ENCODE results near the gene TRMO.
A peak's percentile ranks its signal among the peaks of the same experiment; 100 is the strongest.

Gene TRMO

DNA sequence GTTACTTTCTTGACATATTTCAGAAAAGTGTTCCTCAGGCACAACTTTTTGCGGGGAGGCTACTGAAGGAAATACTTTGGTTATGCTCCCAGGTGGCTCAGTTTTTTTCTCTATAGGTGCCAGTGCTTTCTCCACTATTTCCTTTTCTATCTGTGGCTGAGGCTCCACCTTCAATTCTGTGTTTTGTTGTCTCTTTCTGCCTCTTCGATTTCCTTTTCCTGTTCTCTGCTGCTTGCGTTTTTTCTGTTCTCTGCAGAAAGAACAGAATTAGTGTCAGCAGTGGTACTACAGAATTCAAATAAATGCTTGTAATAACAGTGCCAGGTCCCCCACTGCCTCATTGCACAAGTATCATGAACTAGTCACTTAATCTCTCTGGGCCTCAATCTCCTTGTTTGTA lies 8.7 kb upstream of the TRMO start:
- TF ChIP-seq, protein P1, sequence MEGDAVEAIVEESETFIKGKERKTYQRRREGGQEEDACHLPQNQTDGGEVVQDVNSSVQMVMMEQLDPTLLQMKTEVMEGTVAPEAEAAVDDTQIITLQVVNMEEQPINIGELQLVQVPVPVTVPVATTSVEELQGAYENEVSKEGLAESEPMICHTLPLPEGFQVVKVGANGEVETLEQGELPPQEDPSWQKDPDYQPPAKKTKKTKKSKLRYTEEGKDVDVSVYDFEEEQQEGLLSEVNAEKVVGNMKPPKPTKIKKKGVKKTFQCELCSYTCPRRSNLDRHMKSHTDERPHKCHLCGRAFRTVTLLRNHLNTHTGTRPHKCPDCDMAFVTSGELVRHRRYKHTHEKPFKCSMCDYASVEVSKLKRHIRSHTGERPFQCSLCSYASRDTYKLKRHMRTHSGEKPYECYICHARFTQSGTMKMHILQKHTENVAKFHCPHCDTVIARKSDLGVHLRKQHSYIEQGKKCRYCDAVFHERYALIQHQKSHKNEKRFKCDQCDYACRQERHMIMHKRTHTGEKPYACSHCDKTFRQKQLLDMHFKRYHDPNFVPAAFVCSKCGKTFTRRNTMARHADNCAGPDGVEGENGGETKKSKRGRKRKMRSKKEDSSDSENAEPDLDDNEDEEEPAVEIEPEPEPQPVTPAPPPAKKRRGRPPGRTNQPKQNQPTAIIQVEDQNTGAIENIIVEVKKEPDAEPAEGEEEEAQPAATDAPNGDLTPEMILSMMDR (IDR thresholded peaks at IDR 0.05; ENCODE audit: low read depth, low read length, missing control alignments): no peak
- DNase-seq (ENCODE audit: extremely low read depth, low read depth): no peak
- H3K4me3 ChIP-seq (replicated peaks; ENCODE audit: low read depth, low read length): no peak overlapping the region

DNA sequence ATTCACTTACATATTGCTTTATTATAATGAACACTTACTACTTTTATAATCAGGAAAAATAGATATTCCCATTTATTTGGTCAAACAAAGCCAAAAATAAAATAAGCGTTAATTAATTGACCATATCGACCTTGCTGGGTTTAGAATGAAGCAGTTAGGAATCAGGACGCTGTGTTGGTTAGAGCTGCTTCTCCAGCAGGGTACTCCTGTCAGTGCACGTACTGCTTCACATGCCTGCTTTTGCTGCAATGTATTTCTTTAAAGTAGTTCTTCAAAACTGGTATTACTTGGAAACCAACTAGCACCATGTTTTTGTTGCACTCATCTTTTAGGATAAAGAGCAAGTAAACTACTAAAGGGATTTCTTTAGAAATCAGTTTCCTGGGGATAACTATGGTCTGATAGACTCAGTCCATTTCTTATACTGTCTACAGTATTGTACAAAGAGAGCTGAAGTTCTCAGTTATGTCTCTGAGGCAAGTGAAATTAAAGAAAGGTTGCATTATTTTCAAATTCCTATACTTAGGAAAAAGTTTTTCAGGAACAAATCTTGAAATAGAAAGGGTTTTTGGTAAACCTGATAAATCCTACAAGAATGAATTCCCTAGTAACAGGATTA lies 6.8 kb upstream of the TRMO start:
- TF ChIP-seq, protein P1 (IDR thresholded peaks at IDR 0.05; ENCODE audit: low read depth, low read length, missing control alignments): no peak
- DNase-seq (ENCODE audit: extremely low read depth, low read depth): no peak
- H3K4me3 ChIP-seq (replicated peaks; ENCODE audit: low read depth, low read length): no peak overlapping the region

DNA sequence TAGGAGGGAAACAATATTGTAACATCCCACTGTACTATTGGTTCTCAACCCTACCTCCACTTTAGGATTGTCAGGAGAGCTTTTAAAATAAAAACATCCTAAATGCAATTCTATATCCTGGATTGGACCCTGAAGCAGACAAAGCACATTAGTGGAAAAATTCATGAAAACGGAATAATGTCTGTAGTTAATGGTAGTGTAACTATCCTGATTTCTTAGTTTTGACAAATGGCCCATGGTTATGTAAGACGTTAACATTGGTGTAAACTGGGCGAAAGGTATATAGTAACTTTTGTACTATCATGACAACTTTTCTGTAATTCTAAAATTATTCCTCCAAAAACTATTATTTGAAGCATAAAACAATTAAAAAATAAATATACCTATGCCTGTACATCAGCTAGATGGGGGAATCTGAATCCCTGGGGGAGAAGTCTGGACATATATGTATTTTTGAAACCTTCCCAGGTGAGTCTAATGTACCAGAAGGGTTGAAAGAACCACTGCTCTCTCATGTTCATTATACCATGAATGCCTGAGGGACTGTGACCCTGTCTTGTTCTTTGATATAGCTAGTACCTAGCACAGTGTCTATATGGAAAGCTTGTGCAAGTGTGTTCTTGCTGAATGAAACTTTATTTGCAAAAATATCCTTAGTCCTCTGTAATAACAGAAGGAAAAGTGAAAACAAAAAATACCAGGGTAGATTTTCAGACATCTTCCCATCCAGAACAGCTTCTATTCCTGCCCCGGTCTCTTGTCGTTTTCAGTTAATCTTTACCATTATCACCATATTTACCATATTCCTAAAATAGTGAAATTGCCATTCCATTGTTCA lies 3.4 kb upstream of the TRMO start:
- H3K4me3 ChIP-seq (replicated peaks; ENCODE audit: low read depth, low read length): no peak overlapping the region
- DNase-seq (ENCODE audit: extremely low read depth, low read depth): no peak
- TF ChIP-seq, protein P1 (IDR thresholded peaks at IDR 0.05; ENCODE audit: low read depth, low read length, missing control alignments): no peak

DNA sequence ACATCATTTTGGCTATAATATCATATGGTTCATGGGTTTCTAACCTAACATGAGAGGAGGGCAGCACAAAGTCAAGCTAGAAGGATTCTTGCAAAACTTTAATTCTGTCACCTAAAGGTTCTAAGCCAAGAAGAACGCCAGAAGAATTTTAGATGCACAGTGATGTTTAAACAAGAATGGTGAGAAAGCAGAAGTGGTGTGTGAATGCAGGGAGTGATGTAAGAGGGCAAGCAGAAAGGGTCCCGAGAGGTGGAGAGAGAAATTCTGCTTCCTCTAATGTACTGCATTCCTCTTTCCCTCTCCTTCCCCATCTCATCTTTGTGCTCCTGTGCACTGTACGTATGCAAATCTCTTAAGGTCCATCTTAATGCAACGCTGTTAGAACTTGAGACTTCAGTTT lies 2.1 kb upstream of the TRMO start:
- DNase-seq (ENCODE audit: extremely low read depth, low read depth): no peak
- H3K4me3 ChIP-seq (replicated peaks; ENCODE audit: low read depth, low read length): no peak overlapping the region
- TF ChIP-seq, protein P1 (IDR thresholded peaks at IDR 0.05; ENCODE audit: low read depth, low read length, missing control alignments): no peak

DNA sequence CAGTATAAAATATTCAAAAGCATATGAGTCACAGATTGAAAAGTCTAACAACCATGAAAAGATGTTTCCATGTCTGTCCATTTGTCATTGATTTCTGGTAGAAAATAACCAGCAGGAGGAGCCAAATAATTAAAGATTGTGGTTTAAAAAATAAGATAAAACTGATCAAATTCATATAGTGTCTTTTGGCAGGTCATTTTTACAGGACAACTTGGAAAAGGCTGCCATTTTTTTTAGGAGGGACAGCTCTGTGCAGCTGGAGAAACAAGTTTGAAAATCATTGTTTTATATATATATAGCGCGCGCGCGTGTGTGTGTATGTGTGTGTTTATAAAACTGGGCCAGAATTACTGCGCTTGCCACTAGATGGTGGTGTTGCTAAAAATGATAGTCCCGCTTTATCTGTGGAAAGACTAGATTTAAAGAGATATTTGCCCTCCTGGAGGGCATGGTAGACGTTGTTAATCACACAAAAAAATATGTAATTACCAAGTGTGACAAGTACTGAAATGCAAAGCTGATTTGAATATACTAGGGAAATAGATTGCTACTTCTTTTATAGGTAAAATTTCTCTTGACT lies 1.3 kb upstream of the TRMO start:
- peak; percentile 63 for DNase-seq (ENCODE audit: extremely low read depth, low read depth)
- no peak overlapping the region; the same call in 1 of the 2 replicates for H3K4me3 ChIP-seq (replicated peaks; ENCODE audit: low read depth, low read length)
- TF ChIP-seq, protein P1 (IDR thresholded peaks at IDR 0.05; ENCODE audit: low read depth, low read length, missing control alignments): peak; percentile 70

DNA sequence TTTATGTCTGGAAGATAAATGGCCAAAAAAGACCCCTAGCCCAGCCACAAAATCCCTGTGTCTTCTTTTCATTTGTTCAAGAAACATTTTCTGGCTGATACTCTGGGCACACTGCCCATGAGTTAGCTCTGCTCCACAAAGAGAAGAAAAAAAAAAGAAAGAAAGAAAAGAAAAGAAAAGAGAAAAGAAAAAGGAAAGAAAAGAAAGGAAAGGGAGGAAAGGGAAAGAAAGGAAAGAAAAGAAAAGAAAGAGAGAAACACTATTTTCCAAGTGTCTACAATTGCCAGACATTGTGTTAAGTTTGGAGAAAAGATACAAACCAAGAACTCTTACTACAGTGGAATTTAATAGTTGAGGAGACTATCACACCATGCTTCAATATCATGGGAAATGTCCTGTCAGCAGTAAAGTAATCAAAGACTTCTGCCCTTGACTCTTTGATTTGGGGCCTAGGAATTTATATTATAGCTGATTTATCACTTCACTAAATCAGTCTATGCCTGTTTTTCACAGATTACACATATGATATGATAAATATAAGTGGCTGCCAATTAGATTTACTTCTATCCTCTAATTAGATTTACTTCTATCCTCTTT lies 3.0 kb downstream of the TRMO start:
- TF ChIP-seq, protein P1 (IDR thresholded peaks at IDR 0.05; ENCODE audit: low read depth, low read length, missing control alignments): no peak
- H3K4me3 ChIP-seq (replicated peaks; ENCODE audit: low read depth, low read length): no peak overlapping the region
- no peak for DNase-seq (ENCODE audit: extremely low read depth, low read depth)

Measured in HFF-Myc (cell line).